Measurements from ENCODE around the gene PDGFRB.

The PDGFRB gene

GRCh38 chr5:150181766-150182545 is 26.3 kb upstream of the PDGFRB start:
- DNase-seq = no peak

- DNase-seq = no peak
Observed at GRCh38 chr5:150181027-150181426, 25.4 kb upstream of the PDGFRB start.

DNA sequence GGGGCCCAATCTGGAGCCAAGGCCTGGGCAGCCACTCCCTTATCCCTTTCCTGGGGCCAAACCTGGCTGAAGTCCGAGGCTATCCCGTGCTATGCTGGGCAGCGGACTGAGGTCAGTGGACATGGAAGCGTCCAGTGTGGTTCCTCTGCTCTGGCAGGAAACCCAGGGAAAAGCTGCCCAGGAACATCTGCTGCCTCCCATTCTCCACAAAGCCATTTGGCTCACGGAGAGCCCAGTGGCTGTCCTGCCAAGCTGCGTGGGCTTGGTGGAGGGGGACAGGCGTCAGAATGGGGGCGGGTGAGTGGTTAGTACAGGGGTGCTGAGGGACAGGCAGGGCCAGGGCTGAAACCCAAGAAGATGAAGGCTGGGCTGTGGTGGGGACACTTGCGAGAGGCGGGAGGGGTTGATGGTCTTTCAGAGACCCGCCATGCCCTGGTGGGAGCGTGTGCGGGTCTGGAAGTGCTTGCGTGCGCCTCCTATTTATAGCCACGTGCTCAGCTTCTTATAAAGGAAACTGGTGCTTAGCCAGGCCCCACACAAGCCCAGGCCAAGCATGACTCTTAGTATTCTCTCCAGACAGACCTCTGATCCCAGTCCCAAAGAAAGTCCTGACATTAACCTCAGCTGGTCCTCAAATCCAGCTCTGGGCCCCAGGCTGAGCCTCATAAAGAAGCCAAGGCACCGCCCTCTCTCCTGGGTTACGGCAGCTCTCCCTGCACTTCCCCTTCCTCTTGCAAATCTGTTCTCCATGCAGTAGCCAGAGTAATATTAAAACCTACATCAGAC is 24.8 kb upstream of the PDGFRB start:
- DNase-seq = peak in 45 of 51 donors; percentile 13 to 94 (median 72)

DNA sequence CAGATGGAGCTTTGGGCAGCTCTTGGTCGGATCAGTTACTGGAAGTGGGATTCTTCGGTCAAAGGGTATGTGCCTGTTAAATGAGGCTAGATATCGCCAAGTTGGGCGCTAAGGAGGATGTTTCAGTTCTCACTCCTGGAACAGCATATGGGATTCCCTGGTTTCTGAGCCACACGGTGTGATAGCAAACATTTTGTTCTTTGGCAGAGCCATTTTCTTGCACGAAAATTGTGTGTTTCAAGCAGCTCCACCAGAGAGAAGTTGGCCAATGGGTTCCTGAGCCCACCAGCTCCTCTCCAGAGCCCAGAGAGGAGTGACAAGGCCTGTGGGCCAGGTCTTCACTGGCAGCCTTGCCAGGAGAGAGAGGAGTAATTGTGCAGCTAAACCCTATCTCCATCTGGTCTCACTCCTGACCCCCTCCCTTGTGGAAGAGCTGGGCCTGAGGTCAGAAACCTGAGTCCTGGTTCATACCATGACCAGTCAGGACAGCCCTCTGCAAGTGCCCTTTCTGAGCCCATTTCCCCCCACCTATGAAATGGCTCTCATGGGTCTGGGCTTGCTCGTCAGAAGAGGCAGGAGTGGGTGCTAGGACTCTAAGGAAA is 23.5 kb upstream of the PDGFRB start:
- DNase-seq = no peak

- no peak for DNase-seq
Observed at GRCh38 chr5:150178262-150178661, 22.6 kb upstream of the PDGFRB start.

GRCh38 chr5:150177721-150178120 is 22.1 kb upstream of the PDGFRB start:
- no peak for DNase-seq

DNA sequence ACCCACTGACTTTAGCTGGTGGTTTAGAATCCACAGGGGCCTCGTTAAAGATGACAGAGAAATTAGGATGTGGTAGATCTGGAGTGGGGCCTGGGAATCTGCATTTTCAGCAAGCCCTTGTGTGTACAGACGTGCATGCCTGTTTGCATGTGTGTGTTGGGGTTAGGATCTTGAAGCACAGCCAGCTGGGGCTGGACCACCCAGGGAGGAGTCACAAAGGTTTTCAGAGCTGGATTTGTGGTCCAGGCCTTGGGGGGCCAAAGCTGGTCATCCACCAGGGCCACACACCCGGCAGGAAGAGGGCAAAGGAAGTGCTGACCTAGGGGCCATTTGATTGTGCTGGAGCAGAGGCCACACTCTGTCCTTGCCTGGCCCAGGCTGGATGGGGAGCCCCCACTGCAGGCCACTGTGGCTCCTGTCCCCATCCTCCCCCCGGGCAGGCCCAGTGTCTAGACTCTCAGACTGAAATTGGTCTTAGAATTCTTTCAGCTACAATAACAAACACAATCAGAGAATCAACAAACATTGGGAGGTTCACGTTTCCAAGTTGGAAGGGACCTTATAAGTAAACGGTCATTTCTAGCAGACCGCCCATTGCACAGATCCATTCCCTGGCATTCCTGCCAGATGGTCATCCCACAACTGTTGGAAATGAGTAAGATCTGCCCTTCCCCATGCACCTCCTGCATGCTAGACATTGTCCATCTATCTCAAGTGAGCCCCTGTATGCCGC is 21.3 kb upstream of the PDGFRB start:
- DNase-seq = no peak

DNA sequence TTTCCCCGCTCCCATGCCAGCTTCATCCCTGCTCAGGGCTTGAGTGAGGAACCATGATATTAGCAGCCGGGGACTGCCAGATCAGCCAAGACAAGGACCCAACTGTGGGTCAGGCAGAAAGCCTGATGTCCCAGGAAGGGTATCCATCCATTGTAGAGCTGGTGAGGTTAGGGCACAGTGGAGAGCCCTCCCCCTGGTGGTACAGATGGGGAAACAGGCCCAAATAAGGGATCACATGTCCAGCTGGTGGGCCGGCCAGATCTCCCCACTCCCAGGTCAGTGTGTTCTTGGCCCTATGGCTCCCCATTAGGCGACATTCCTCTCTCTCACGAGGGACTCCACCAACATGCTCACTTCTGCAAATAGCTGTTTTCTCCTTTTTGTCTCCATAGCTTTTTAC is 19.9 kb upstream of the PDGFRB start:
- no peak for DNase-seq

DNA sequence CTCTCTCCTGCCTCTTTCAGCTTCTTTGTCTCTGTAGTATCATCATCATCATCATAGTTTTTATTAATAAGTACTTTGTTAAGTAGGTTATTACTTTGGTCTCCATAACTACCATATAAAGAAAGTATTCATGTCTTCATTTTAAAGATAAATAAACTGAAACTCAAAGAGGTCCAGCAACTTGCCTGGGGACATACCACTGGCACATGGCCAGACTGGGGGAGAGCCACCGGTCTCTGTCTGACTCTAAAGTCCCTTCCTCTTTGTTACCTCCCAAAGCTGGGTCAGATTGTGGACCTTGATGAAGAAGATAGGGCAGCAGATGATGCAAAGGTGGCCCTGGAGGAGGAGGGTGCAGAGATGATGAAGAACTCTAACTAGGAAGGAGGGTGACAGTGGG is 19.4 kb upstream of the PDGFRB start:
- DNase-seq = no peak

DNA sequence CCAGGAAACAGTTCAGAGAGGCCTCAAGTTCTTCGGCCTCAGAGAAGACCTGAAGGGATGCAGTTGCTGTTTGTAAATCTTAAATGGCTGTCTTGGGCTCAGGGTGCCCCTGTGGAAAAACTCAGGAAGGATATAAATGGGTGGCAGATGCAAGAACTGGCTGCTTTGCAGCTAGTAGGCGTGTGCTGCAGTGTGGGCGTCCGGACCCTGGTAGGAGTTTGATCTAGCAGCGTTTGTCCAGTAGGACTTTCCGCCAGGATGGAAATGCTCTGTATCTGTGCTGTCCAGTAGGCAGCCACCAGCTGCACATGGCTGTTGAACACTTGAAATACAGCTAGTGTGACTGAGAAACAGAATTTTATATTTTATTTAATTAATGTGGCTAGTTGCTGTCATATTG is 18.6 kb upstream of the PDGFRB start:
- no peak for DNase-seq

- no peak for DNase-seq
Observed at GRCh38 chr5:150173161-150173560, 17.5 kb upstream of the PDGFRB start.

- no peak for DNase-seq
Observed at GRCh38 chr5:150172556-150172955, 16.9 kb upstream of the PDGFRB start.

GRCh38 chr5:150172145-150172544 is 16.5 kb upstream of the PDGFRB start:
- no peak for DNase-seq

DNA sequence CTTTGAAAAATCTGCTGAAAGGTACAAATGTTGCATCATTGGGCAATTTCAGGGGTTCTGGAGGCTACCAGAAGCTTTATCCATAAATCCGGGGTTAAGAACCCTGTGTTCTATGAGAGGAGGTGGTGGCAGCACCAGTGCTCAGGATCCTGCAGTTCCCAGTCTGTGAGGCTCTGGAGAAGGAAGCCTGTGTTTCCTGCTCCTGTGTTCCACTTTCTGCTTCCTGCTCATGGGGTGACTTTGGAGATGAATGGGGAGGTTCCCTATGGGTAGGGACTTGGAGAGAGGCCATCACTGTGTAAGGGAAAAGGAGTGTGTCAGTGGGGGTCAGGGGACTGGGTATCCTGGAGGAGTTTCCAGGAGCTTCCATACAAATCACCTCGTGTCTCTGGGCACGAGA is 13.2 kb upstream of the PDGFRB start:
- no peak for DNase-seq

DNA sequence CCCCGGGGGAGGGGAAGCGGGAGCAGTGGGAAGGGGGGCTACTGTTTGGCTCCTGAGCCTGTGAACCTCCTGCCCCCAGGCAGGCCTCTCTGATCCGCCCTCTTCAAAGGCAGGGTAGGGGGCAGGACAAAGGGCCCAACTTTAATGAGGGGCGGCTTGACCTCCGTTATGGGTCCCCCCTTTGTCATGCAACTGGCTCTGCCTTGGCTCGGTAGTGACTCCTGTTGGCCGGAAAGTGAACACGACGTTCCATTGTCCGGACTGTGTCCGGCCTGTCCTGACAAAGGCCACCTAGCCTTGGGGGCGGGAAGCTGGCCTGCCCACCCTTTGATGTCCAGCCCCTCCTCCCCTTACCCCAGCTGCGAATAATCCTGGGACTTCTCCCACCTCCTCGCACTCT is 12.3 kb upstream of the PDGFRB start:
- no peak for DNase-seq

DNA sequence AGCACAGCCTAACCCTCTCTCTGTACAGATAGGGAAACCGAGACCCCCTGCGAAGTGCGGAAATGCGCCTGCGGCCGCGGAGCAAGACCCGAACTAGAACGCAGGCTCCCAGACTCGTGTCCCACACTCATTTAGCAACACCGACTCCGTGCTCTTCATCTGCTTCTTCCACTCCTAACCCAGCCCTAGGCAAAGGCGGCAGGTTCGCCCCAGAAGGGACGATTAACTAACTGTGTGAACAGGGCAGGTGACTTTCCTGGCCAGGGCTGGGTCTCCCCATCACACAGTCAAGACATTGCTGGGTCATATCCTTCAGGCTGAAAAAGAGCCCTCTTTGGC is 11.8 kb upstream of the PDGFRB start:
- no peak for DNase-seq

DNA sequence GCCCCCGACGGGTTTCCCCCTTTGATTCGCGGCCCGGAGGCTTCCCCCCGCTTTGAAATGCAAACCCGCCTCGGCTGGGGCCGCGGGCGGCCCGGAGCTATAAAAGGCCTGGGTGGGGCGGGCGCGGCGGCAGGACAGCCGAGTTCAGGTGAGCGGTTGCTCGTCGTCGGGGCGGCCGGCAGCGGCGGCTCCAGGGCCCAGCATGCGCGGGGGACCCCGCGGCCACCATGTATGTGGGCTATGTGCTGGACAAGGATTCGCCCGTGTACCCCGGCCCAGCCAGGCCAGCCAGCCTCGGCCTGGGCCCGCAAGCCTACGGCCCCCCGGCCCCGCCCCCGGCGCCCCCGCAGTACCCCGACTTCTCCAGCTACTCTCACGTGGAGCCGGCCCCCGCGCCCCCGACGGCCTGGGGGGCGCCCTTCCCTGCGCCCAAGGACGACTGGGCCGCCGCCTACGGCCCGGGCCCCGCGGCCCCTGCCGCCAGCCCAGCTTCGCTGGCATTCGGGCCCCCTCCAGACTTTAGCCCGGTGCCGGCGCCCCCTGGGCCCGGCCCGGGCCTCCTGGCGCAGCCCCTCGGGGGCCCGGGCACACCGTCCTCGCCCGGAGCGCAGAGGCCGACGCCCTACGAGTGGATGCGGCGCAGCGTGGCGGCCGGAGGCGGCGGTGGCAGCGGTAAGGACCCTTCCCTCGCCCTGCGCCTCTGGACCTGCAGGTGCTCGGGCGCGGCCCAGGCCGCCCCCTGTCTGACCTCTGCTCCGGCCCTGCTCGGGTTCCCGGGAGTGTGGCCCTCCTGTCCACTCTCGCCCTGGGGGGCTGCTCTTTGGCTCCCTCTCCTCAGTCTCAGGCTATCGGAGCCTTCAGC is 11.2 kb upstream of the PDGFRB start, which contains the start of gene CDX1:
Gene CDX1, plus strand, starts transcription at position 129 of the 862 bp plus-strand sequence. Its CDS starts 99 bp downstream, at position 228.
- DNase-seq = no peak

- DNase-seq = no peak
Observed at GRCh38 chr5:150166037-150166649, 10.5 kb upstream of the PDGFRB start.

DNA sequence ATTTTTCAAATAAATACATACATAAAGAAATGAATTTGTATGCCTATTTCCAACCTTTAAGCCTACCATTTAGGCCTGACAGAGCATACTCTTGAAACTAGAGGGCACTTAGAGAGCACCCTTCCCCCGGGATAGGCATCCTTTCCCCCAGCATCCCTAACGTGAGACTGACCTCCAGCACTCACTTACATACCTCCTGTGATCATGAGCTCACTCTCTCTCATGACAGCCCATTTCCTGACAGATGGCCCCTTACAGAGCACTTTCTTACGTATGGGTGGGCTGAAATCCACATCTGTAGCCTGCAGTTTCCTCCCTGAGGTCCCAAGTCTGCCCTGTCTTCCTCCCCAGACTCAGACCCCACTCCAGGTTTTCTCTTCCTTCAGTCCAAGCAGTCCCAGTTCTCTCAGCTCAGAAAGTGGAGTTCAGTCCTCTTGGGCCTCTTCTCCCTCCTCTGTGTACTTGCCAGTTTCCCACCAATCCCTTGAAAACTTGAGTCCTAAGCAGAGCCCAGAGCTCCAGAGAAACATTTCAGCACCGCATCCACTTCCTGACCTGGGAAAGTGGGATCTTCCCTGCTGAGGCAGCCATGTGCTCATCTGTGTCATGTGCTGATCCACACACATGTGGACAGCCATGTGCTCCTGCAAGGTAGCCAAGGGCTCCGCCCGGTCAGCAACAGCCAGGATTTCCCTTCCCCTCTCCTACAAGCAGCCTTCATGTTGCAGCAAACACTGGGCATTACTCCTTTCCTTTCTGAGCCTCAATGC is 8.8 kb upstream of the PDGFRB start:
- no peak for DNase-seq
